Measurements from ENCODE around the gene SNAP47.

DNA sequence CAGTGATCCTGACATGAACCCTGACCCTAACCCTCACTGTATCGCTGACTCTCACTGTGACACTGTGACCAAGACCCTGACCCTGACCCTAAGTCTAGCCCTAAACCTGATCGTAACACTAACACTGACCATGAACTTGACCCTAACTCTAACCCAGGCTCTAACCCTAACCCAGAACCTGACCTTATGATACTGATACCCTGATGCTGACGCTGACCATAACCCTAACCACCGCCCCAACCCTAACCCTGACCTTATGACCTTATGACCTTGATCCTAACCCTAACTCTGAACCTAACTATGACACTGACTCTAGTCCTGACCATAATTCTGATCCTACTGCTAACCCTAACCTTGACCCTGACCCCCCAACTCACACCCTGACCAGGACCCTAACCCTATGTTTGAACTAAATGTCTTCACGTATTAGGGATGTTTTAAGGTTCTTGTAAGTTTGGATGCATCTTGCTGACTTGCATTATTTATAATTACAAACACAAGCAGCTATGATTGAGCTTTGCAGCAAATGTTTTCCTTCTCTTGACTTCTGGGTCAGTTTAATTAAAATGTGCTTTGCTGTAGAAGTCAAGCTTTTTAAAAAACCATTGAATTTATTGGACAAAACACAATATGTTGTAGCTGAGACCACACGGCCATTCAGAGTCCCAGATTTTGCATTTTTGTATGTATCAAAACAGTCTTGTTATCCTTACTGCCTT lies 56.3 kb downstream of the SNAP47 start:
- no peak for TF ChIP-seq GATA2 (IDR thresholded peaks at IDR 0.05; ENCODE audit: low read depth, low read length)
- no peak for TF ChIP-seq GATA3 (IDR thresholded peaks at IDR 0.05; ENCODE audit: low read depth, low read length)

Data from SH-SY5Y (cell line).